GM12878 (cell line): Measurements from ENCODE around the gene WDR72. TPM values are rescaled to one million over a fixed set of nuclear protein-coding genes. Genes with fewer than 3 reads are reported as not detected.

Experiments used
- ATAC-seq: fragments of 200-7000 bp; cut with Tn5 transposase; 3 replicates; pipeline ENCODE4 v1.9.1; 2020; ENCODE audit warnings: mild to moderate bottlenecking, moderate library complexity
- BruUV-seq: library from RNA; stranded (reverse); fragments of 400-500 nt; replicated peaks from 2 replicates; lab custom pipeline; 2021; lab: Mats Ljungman, UMichigan
- CTCF ChIA-PET: fragments of 300-600 bp; sonication (Branson Sonifier 250); formaldehyde crosslinking; extraction: SDS; loops from one replicate; lab custom pipeline; 2021; ENCODE audit warnings: inconsistent platforms; lab: Yijun Ruan, JAX
- POLR2A ChIA-PET: fragments of 350-600 bp; formaldehyde crosslinking; extraction: SDS; loops from one replicate; lab custom pipeline; 2021; ENCODE audit warnings: inconsistent platforms; lab: Charles Lee
- RAD21 ChIA-PET: fragments of 300-600 bp; sonication (Branson Sonifier 250); formaldehyde crosslinking; loops from one replicate; lab custom pipeline; 2023; ENCODE audit warnings: antibody characterized with exemption; ENCODE audit not compliant: unreplicated experiment; lab: Charles Lee
- SMC1A ChIA-PET: fragments of 300-600 bp; sonication (Branson Sonifier 250); formaldehyde crosslinking; loops from one replicate; lab custom pipeline; 2023; ENCODE audit not compliant: unreplicated experiment, uncharacterized antibody; lab: Charles Lee
- DNase-seq: peaks from one replicate; pipeline ENCODE4 v3.0.0-alpha.2; 2011; ENCODE audit warnings: low read depth, low spot score
- FAIRE-seq: peaks from 3 replicates; lab custom pipeline; 2011; peaks lifted over from hg19 to GRCh38; lab: Jason Lieb, UNC
- H2AFZ ChIP-seq: 2 replicates; pipeline ENCODE4 v1.6.0; 2011; ENCODE audit warnings: low read depth, low read length, control low read depth; ENCODE audit not compliant: control insufficient read depth
- H3K27ac ChIP-seq: 2 replicates; pipeline ENCODE4 v1.5.1; 2011; ENCODE audit warnings: control low read depth; ENCODE audit not compliant: control insufficient read depth, insufficient read depth
- H3K27me3 ChIP-seq, 2 experiments: replicated peaks in 1 of 2; 2 replicates each; pipeline versions ENCODE4 v1.6.0 to v1.6.1; 2011; ENCODE audit warnings: low read length in 1 of 2; ENCODE audit not compliant: control insufficient read depth in 2 of 2, insufficient read depth in 2 of 2
- H3K36me3 ChIP-seq, 2 experiments: 2 replicates each; pipeline ENCODE4 v1.5.1; 2011; ENCODE audit warnings: low read length in 1 of 2; ENCODE audit not compliant: control insufficient read depth in 2 of 2, insufficient read depth in 2 of 2
- H3K4me1 ChIP-seq: 2 replicates; pipeline ENCODE4 v1.6.1; 2011; ENCODE audit warnings: mild to moderate bottlenecking, low read length, moderate library complexity, mixed read lengths; ENCODE audit not compliant: control insufficient read depth, insufficient read depth
- H3K4me2 ChIP-seq: 2 replicates; pipeline ENCODE4 v1.6.0; 2011; ENCODE audit warnings: control low read depth; ENCODE audit not compliant: control insufficient read depth, insufficient read depth
- H3K4me3 ChIP-seq: fragments of 200-600 bp; sonication (generic); 2 replicates; pipeline ENCODE4 v1.5.1; 2016
- H3K79me2 ChIP-seq: 2 replicates; pipeline ENCODE4 v1.6.0; 2011; ENCODE audit warnings: low read length; ENCODE audit not compliant: control insufficient read depth, insufficient read depth
- H3K9ac ChIP-seq: 2 replicates; pipeline ENCODE4 v1.8.0; 2011; ENCODE audit warnings: low read length, control low read depth, mixed read lengths; ENCODE audit not compliant: control insufficient read depth, insufficient read depth
- H3K9me3 ChIP-seq: replicated peaks from 3 replicates; pipeline ENCODE4 v1.5.1; 2011; ENCODE audit warnings: mild to moderate bottlenecking, low read length; ENCODE audit not compliant: control insufficient read depth, insufficient read depth
- H4K20me1 ChIP-seq: 2 replicates; pipeline ENCODE4 v1.6.0; 2011; ENCODE audit not compliant: control insufficient read depth, insufficient read depth
- POLR2AphosphoS5 ChIP-seq: IDR thresholded peaks from 2 replicates; pipeline ENCODE4 v1.6.1; 2011; ENCODE audit warnings: mild to moderate bottlenecking, low read length, inconsistent platforms
- SREBF2 ChIP-seq: IDR thresholded peaks from 2 replicates; pipeline ENCODE4 v1.6.1; 2012; ENCODE audit warnings: mild to moderate bottlenecking, low read length
- ZNF274 ChIP-seq: IDR thresholded peaks from one replicate; pipeline ENCODE4 v1.8.0; 2011; ENCODE audit not compliant: insufficient read length, insufficient read depth
- ZZZ3 ChIP-seq: IDR thresholded peaks from 2 replicates; pipeline ENCODE4 v1.6.1; 2011; ENCODE audit warnings: low read depth; ENCODE audit not compliant: control insufficient read depth, insufficient read length
- WGBS: methylation state at CpG from one replicate; pipeline ENCODE4 v1.1.6; 2016; ENCODE audit warnings: low lambda C conversion rate; ENCODE audit not compliant: insufficient replicate concordance, insufficient coverage; ENCODE audit errors: missing lambda C conversion rate; 5-methylcytosine and 5-hydroxymethylcytosine counted together
- in situ Hi-C: fragments of 300-500 bp; cut with MboI; formaldehyde crosslinking; loops from 9 replicates; pipeline ENCODE4 v1.14.3; 2018; ENCODE audit warnings: mixed read lengths
- intact Hi-C: fragments of 100-400 bp; cut with micrococcal nuclease; formaldehyde crosslinking; loops from one replicate; pipeline ENCODE4 v1.14.2; 2022; ENCODE audit not compliant: unreplicated experiment
- polyA plus RNA-seq, 11 experiments: library from polyadenylated mRNA; depleted of rRNA in 4 of 11; unstranded in 6 of 11; stranded (reverse) in 5 of 11; fragments of >200 nt; fragmentation: Nextera tagmentation in 4 of 11; fragmentation: Illumina TruSeq in 1 of 11; extraction: Ambion mirVana in 4 of 11; extraction: Trizol in 1 of 11; gene quantifications; 1 replicate in 1 of 11; 2 replicates in 10 of 11; pipeline versions ENCODE4 v1.2.1 to v1.2.3, GENCODE V29; 2011 to 2016; ENCODE audit warnings: inconsistent platforms in 2 of 11, missing spikeins in 2 of 11, low read depth in 1 of 11
- total RNA-seq, 4 experiments: library from RNA; depleted of rRNA in 3 of 4; stranded (reverse); fragments of >200 nt in 3 of 4; fragmentation: Illumina TruSeq in 1 of 4; extraction: Trizol in 1 of 4; gene quantifications; 2 replicates each; pipeline versions ENCODE4 v1.2.1 to v1.2.3, GENCODE V29; 2013 to 2021
- TF ChIP-seq, protein P1 (sequence below): fragments of 450-650 bp; IDR thresholded peaks from 2 replicates; pipeline ENCODE4 v1.6.1; 2017; ENCODE audit warnings: antibody characterized with exemption, mild to moderate bottlenecking, moderate library complexity
- TF ChIP-seq, protein P2 (sequence below): fragments of 450-650 bp; IDR thresholded peaks from 2 replicates; pipeline ENCODE4 v1.6.1; 2017; ENCODE audit warnings: mild to moderate bottlenecking, moderate library complexity
- TF ChIP-seq, protein P3 (sequence below): IDR thresholded peaks from 2 replicates; pipeline ENCODE4 v1.6.1; 2011; ENCODE audit warnings: low read depth, mild to moderate bottlenecking, low read length, moderate library complexity, borderline replicate concordance; ENCODE audit errors: extremely low read depth
- TF ChIP-seq, protein P4 (sequence below): IDR thresholded peaks from 2 replicates; pipeline ENCODE4 v1.6.1; 2012; ENCODE audit warnings: improper control_type of control experiment, low read depth, low read length; ENCODE audit not compliant: insufficient replicate concordance

WDR72 gene
- total and polyA plus RNA-seq, 10 of the 15 experiments (the other 5 are each of a cell fraction or from before 2014, with no cell fraction given): 0.03 TPM; not detected in 9

DNA sequence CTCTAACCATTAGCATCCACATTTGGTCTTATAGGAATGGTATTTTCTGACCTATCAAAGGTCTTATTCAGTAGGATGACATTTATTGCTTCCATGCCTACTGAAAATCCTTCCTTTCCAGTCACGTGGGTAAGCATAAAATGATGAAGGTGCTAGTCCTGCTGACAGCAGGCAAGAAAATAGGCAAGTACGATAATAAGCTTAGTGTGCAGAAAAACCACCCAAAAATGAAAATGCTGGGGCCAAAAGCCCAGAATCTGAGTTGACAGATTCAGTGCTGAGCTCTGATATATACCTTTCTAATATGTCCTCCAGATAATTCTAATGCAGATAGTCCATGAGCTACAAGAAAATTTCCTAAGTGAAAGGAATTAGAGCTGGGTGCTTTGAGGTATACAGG, 194.8 kb downstream of the WDR72 start (continued):
- TF ChIP-seq ZNF274: no peak
- TF ChIP-seq, protein P1, sequence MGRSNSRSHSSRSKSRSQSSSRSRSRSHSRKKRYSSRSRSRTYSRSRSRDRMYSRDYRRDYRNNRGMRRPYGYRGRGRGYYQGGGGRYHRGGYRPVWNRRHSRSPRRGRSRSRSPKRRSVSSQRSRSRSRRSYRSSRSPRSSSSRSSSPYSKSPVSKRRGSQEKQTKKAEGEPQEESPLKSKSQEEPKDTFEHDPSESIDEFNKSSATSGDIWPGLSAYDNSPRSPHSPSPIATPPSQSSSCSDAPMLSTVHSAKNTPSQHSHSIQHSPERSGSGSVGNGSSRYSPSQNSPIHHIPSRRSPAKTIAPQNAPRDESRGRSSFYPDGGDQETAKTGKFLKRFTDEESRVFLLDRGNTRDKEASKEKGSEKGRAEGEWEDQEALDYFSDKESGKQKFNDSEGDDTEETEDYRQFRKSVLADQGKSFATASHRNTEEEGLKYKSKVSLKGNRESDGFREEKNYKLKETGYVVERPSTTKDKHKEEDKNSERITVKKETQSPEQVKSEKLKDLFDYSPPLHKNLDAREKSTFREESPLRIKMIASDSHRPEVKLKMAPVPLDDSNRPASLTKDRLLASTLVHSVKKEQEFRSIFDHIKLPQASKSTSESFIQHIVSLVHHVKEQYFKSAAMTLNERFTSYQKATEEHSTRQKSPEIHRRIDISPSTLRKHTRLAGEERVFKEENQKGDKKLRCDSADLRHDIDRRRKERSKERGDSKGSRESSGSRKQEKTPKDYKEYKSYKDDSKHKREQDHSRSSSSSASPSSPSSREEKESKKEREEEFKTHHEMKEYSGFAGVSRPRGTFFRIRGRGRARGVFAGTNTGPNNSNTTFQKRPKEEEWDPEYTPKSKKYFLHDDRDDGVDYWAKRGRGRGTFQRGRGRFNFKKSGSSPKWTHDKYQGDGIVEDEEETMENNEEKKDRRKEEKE: no peak
- TF ChIP-seq, protein P2, sequence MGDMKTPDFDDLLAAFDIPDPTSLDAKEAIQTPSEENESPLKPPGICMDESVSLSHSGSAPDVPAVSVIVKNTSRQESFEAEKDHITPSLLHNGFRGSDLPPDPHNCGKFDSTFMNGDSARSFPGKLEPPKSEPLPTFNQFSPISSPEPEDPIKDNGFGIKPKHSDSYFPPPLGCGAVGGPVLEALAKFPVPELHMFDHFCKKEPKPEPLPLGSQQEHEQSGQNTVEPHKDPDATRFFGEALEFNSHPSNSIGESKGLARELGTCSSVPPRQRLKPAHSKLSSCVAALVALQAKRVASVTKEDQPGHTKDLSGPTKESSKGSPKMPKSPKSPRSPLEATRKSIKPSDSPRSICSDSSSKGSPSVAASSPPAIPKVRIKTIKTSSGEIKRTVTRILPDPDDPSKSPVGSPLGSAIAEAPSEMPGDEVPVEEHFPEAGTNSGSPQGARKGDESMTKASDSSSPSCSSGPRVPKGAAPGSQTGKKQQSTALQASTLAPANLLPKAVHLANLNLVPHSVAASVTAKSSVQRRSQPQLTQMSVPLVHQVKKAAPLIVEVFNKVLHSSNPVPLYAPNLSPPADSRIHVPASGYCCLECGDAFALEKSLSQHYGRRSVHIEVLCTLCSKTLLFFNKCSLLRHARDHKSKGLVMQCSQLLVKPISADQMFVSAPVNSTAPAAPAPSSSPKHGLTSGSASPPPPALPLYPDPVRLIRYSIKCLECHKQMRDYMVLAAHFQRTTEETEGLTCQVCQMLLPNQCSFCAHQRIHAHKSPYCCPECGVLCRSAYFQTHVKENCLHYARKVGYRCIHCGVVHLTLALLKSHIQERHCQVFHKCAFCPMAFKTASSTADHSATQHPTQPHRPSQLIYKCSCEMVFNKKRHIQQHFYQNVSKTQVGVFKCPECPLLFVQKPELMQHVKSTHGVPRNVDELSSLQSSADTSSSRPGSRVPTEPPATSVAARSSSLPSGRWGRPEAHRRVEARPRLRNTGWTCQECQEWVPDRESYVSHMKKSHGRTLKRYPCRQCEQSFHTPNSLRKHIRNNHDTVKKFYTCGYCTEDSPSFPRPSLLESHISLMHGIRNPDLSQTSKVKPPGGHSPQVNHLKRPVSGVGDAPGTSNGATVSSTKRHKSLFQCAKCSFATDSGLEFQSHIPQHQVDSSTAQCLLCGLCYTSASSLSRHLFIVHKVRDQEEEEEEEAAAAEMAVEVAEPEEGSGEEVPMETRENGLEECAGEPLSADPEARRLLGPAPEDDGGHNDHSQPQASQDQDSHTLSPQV: no peak
- no peak for TF ChIP-seq POLR2AphosphoS5
- no peak for TF ChIP-seq SREBF2
- TF ChIP-seq, all 136 proteins: peak for 0

DNA sequence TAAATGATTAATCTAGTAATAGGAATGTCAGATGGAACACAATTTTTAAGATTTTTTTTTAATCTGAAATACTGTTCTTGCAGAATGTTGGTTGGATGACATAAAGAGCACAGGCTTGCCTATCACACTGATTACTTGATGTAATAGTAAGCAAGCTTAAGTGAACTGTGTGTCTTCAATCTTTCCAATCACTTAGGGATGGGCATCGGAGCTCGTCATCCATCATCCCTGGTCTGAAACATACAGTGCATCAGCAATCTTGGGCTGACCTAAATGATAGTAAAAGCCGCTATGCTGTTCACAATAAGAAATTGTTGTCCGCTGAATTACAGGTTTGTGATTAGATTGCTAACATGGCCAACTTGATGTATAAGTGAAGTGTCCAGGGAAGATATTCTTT, 195.8 kb downstream of the WDR72 start:
- no TSS peak for BruUV-seq
- 39% methylated on average over 4 of the region's 4 CpGs for WGBS
- Histone ChIP-seq H2AFZ (no peak overlapping the region), H3K4me1 (no peaks in the 10 kb centered on the region), H3K4me3 (no peak overlapping the region), H3K27me3 (no peaks in the 10 kb centered on the region), H3K9me3 (no peaks in the 10 kb centered on the region), H3K27ac (no peak overlapping the region), H3K79me2 (no peaks in the 10 kb centered on the region), H3K36me3 (no peaks in the 10 kb centered on the region), H3K9ac (no peak overlapping the region), H4K20me1 (no peaks in the 10 kb centered on the region), H3K4me2 (no peak overlapping the region)
- ATAC-seq (no peak), FAIRE-seq (no peak), DNase-seq (no peak)
- ChIA-PET SMC1A (no interaction called here), POLR2A (no interaction called here), CTCF (no interaction called here), RAD21 (no interaction called here)
- intact Hi-C loops: no loop called here
- in situ Hi-C loops: no loop called here
- TF ChIP-seq, protein P3, sequence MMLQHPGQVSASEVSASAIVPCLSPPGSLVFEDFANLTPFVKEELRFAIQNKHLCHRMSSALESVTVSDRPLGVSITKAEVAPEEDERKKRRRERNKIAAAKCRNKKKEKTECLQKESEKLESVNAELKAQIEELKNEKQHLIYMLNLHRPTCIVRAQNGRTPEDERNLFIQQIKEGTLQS: no peak
- no peak for TF ChIP-seq ZZZ3
- TF ChIP-seq, protein P4, sequence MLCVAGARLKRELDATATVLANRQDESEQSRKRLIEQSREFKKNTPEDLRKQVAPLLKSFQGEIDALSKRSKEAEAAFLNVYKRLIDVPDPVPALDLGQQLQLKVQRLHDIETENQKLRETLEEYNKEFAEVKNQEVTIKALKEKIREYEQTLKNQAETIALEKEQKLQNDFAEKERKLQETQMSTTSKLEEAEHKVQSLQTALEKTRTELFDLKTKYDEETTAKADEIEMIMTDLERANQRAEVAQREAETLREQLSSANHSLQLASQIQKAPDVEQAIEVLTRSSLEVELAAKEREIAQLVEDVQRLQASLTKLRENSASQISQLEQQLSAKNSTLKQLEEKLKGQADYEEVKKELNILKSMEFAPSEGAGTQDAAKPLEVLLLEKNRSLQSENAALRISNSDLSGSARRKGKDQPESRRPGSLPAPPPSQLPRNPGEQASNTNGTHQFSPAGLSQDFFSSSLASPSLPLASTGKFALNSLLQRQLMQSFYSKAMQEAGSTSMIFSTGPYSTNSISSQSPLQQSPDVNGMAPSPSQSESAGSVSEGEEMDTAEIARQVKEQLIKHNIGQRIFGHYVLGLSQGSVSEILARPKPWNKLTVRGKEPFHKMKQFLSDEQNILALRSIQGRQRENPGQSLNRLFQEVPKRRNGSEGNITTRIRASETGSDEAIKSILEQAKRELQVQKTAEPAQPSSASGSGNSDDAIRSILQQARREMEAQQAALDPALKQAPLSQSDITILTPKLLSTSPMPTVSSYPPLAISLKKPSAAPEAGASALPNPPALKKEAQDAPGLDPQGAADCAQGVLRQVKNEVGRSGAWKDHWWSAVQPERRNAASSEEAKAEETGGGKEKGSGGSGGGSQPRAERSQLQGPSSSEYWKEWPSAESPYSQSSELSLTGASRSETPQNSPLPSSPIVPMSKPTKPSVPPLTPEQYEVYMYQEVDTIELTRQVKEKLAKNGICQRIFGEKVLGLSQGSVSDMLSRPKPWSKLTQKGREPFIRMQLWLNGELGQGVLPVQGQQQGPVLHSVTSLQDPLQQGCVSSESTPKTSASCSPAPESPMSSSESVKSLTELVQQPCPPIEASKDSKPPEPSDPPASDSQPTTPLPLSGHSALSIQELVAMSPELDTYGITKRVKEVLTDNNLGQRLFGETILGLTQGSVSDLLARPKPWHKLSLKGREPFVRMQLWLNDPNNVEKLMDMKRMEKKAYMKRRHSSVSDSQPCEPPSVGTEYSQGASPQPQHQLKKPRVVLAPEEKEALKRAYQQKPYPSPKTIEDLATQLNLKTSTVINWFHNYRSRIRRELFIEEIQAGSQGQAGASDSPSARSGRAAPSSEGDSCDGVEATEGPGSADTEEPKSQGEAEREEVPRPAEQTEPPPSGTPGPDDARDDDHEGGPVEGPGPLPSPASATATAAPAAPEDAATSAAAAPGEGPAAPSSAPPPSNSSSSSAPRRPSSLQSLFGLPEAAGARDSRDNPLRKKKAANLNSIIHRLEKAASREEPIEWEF: no peak
